HG03442 (cell line): ENCODE results near the gene SFXN4.
"Not testable (repeated sequence)": the region's sequence is repeated elsewhere in the genome, so short reads cannot be mapped to it uniquely, and the experiment has no call there.

ENCODE experiments used
- ATAC-seq: cut with Tn5 transposase; IDR thresholded peaks from one replicate; pipeline ENCODE4 v1.9.1; 2021; ENCODE audit warnings: mild to moderate bottlenecking, moderate library complexity; ENCODE audit not compliant: unreplicated experiment

Gene SFXN4

DNA sequence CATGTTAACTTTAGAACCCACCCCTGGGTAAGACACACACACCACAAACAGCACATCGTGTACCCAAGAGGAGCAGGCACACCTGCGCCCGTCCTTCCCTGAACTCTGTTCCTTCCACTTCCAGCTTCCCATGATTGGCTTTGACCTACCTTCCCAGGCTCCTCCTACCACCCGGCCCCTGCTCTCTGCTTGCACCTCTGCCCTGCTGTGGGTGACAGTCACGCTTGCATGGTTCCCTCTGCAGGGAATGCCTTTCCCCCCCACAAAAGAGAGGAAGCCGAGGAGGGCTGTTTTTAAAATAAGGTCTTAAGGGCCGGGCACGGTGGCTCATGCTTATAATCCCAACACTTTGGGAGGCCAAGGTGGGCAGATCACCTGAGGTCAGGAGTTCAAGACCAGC lies 16.4 kb downstream of the SFXN4 start:
- ATAC-seq: no peak

DNA sequence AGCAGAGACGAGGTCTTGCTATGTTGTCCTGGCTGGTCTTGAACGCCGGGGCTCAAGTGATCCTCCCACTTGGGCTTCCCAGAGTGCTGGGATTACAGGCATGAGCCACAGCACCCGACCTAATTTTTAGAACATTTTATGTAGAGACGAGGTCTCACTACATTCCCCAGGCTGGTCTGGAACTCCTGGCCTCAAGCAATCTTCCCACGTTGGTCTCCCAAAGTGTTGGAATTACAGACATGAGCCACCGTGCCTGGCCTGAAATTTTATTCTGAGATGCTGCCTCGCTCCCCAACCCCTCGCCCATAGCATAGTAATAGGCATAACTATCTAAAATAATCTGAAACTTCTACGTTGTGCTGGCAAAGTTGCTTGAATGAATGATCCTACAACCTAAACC lies 21.9 kb downstream of the SFXN4 start:
- ATAC-seq: no peak

DNA sequence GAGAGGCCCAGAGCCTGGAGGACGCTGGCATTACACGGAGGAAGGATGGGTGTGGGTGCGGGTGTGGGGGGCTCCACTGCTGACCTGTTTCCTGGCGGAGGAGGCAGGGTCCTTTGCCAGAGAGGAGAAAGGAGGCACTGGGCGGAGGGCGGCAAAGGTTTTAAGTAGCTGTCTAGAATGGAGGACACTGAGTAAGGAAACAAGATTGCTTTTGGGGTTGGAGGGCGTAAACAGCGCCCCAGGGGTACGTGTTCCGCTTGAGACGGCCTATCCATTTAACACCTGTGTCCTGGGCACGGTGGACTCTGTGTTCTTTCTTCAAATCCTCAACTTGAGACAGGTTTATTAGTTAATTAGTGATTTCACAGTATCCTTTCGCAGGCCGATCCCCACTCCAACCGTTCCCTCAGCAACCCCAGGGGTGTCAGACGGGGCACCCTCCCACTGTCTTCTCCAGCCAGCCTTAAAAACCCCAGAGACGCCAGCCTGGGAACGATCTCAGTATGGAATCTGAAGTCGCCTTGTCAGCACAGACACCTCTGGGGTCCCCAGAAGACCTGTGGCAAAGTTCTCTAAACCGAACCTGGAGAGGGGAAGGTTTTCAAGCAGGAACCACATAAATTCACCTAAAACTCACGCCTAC lies 24.8 kb downstream of the SFXN4 start:
- ATAC-seq: no peak

DNA sequence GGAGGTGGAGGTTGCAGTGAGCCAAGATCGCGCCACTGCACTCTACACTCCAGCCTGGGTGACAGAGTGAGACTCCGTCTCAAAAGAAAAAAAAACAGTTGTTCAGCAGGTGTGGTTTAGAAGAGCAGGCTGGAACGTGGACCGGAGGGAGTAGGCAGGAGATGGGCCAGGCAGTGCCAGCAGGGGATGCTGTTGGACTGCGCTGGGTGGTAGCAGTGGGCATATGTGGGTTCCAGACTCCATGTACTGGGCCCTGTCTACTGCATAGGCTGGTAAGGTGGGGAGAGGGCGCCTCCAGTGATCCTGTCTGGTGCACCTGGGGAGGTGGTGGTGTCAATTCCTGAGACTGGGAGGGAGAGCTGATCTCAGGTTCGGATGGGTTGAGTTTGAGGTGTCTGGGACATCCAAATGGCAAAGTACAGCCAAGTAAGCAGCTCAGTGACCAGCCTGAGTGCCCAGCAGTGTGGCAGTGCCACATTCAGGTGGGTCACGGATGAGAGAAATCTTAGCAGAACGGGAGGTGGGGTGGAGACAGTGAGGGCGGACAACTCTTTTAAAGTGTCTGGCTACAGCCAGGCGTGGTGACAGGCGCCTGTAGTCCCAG lies 25.9 kb downstream of the SFXN4 start:
- ATAC-seq: no peak

DNA sequence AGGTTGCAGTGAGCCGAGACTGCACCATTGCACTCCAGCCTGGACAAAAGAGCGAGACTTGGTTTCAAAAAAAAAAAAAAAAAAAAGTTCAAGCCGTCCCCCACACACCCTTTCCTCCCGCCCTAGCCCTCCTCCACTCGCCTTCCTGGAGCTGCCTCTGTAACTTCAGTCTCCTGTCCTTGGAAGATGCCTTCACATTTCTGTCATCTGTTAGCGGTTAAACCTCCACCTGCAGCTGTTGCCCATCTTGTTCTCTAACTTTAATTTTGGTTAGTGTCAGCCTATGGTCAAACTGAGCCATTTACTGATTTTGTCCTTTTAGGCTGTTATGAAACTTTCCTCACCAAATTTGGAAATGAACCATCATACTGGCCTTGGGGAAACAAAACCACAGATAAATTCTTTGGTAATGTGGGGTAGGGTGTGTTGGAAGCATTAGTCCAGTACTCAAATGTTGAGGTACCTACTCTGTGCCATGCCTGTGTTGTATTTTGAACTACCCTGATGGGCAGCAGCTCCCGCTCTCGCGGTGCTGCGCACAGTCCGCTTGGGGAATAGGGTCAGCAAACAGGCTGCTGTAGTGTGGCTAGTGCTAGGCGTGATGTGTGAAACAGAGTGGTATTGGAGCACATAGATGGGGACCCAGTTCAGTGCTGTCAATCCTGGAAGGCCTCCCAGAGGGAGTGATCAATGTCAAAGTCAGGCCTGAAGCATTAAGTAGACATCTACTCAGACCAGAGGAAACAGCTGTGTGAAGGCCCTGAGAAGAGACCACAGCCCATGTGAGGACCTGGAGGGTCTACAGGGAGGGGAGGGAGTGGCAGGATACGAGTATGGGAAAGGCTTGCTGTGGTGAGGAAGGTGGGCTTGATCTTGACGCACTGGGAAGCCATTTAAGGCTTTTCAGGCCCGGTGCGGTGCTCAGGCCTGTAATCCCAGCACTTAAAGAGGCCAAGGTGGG lies 26.9 kb downstream of the SFXN4 start:
- no peak for ATAC-seq

DNA sequence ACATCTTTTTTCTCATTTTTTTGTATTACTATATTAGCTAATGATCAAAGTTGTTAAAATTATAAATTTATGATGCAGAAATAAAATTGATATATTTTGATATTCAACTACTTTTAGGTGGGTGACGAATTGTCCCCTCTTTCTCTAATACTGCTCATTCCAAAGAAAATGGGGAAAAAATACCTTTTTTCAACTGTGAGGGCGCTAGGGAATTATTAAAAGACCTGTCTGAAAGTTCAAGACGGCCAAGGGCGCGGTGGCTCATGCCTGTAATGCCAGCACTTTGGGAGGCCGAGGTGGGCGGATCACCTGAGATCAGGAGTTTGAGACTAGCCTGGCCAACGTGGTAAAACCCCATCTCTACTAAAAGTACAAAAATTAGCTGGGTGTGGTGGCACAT lies 27.6 kb downstream of the SFXN4 start:
- not testable (repeated sequence) for ATAC-seq

DNA sequence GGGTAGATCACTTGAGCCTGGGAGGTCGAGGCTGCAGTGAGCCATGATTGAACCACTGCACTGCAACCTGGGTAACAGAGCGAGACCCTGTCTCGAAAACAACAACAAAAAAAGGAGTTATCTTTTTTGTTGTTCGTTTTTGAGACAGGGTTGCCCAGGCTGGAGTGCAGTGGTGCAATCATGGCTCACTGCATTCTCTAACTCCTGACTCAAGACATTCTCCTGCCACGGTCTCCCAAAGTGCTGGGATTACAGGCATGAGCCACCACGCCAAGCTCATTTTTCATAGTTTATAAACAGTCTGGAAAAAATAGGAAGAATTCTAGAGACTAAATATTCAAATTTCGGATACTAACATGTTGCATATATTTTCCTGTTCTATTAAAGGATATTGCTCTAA lies 29.4 kb downstream of the SFXN4 start:
- ATAC-seq: no peak

DNA sequence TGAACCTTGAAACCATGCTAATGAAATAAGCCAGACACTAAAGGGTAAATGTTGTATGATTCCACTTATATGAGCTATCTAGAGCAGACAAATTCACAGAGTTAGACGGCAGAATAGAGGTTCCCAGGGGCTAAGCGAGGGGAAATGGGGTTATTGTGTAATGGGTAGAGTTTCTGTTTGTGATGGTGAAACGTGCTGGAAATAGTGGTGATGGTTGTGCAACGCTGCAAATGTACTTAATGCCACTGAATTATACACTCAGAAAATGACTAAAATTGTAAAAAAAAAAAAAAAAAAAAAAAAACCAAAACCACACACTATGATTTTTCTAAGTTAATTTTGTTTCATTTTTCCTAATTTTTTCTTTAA lies 30.0 kb downstream of the SFXN4 start:
- no peak for ATAC-seq

DNA sequence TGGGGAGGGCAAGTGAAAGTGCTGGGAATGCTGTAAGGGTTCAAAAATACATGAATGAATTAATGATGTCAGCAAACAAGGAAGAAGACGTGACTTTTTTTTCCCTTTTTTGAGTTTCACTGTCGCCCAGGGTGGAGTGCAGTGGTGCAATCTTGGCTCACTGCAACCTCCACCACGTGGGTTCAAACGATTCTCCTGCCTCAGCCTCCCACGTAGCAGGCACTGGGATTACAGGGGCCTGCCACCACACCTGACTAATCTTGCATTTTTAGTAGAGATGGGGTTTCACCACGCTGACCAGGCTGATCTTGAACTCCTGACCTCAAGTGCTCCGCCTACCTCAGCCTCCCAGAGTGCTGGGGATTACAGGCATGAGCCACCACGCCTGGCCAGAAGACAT lies 31.6 kb downstream of the SFXN4 start:
- ATAC-seq: no peak

DNA sequence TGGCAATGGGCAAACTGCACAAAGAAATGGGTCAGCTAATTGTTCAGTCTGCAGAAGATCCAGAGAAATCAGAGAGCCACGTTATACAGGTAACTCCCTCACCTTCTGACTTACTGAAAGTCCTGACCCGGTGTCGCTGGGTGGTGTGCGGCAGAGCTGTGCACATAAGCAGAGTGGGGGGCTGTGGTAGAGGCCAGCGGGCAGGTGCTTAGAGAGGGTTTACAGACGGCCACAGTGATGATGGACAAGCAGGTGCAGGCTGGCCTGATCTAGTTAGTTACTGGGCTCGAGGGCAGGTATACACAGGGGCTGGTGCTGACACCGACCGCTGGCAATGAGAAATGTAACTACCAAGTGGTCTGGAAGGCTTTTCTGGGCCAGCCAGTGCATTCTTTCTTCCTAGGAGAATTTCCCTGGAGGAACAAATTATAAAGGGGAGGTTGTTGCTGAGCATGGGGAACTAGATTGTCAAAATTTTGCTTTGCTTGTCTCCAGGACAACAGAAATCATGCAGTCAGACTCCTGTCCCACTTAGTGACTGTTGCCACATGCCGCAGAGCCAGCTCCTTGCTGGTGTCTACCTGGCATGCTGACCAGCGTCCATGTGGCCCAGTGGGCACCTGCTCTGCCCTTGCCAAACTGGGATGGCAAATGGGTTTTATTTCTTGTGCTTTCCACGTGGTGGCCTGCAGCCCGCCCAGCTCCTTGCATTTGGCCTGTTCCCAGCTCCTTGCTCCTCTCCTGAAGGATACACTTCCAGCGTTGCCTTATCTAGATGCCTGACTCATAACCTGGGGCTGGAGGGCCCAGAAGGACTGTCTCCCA lies 32.8 kb downstream of the SFXN4 start:
- ATAC-seq: no peak

DNA sequence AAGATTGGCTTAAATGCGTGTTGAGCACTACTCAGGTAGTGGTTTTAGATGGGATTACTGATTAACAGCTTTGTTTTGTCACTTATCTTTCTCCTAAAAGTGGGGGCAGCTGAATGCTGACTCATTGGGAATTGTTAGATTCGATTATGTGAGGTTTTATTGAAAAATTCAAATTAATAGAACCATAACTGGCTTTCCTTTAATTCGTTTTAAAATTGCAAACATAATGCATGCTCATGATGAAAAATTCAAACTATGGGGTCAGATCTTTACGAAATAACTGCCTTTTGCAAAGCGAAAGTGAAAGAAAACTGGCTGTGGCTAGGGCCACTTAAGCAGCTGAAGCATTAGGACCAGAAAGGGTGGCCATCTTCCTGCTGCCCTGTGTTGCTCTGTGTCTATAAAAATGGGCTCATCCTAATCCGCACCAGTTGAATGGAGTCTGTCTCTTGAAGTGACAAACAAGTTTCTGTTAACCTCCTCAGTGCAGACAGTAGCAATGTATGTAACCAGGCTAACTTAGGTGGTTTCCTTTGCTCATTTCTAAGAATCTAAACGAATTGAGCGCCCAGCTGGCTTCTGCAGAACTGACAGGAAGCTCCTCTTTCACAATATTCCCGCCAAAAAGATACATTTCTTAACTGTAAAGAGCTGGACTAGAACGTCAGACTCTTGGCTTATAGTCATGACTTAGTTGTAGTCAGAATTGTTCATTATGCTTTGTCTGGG lies 33.8 kb downstream of the SFXN4 start:
- ATAC-seq: peak; percentile 68

DNA sequence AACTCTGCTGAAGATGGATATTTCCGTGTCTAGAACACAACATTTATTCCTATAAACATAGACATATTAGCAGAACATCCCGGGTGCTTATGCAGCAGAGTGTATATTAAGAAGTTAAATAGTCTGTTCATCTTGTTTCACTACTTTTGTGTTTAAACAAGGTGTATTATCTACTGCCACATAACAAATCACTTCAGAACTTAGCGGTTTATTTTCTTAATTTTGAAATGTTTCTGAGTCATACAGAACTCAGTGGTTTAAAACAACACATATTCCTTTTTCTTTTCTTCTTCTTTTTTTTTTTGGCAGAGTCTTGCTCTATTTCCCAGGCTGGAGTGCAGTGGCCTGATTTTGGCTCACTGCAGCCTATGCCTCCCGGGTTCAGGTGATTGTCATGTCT lies 35.8 kb downstream of the SFXN4 start:
- ATAC-seq: no peak

DNA sequence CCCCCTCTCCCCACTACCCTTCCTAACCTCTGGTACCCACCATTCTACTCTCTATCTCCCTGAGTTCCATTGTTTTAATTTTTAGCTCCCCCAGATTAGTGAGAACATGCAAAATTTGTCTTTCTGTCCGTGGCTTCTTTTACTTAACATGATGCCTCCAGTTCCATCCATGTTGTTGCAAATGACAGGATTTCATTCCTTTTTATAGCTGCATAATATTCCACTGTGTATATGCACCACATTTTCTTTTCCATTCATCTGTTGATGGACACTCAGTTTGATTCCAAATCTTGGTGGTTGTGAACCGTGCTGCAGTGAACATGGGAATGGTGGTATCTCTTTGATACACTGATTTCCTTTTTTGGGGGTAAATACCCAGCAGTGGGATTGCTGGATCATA lies 39.6 kb downstream of the SFXN4 start:
- no peak for ATAC-seq

DNA sequence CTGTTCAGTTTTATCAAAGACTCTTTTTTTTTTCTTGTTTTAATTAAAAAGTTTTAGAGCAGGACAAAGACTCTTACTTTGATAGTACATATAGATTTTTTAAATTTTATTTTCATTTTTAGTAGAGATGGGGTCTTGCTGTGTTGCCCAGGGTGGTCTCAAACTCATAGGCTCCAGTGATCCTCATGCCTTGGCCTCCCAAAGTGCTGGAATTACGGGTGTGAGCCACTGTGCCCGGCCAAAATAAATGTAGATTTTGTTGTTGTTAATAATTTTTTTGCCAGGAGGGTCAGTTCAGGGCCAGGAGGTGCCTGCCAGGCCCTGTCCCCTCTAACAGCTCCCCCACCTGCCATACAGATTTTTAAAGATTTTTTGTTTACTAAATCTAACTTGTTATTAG lies 44.6 kb downstream of the SFXN4 start:
- ATAC-seq: no peak

DNA sequence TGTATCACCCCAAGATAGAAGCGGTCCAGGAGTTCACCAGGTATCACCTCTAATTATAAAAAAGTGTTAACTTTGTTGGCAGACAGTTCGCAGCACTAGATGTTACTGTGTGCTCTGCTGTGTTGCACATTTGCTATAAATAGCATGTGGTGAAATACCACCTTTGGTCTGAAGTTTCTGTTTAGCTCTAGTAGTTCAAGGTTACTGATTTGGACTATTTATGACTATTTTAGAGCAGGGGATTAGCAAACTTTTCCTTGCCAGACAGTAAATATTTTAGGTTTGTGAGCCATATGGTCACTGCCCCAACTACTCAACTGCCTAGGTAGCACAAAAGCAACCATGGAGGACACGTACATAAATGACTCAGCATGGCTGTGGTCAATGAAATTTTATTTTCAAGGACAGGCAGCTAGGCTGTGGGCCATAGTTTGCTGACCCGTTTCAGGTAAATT lies 45.1 kb downstream of the SFXN4 start:
- ATAC-seq: peak; percentile 89

DNA sequence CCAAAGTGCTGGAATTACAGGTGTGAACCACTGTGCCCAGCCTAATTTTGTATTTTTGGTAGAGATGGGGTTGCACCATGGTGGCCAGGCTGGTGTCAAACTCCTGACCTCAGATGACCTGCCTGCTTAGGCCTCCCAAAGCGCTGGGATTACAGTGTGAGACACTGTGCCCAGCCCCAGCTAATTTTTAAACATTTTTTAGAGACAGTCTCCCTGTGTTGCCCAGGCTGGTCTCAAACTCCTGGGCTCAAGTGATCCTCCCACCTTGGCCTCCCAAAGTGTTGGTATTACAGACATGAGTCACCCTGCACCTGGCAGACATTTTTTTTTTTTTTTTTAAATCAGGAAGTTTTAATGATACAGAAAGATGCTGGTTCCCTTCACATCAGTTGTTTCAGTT lies 46.1 kb downstream of the SFXN4 start:
- no peak for ATAC-seq

DNA sequence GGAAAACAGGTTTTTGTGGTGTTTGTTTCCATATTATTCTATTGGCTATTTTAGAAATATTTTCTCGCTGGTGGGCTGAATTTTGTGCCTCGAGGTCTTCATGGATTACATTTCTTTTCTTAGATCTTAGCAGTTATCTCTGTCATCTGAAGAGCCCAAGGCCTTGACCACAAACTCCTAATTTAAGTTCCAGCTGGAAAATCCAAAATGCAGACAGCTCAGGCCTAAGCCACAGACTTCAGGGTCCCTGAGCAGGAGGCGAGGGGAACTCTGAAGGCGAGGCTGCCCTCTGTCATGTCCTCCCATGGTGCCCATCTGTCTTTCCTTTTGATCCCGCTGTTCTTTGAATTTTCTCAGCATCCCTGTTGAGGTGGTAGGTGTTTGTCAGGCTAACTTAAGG lies 47.3 kb downstream of the SFXN4 start:
- no peak for ATAC-seq

DNA sequence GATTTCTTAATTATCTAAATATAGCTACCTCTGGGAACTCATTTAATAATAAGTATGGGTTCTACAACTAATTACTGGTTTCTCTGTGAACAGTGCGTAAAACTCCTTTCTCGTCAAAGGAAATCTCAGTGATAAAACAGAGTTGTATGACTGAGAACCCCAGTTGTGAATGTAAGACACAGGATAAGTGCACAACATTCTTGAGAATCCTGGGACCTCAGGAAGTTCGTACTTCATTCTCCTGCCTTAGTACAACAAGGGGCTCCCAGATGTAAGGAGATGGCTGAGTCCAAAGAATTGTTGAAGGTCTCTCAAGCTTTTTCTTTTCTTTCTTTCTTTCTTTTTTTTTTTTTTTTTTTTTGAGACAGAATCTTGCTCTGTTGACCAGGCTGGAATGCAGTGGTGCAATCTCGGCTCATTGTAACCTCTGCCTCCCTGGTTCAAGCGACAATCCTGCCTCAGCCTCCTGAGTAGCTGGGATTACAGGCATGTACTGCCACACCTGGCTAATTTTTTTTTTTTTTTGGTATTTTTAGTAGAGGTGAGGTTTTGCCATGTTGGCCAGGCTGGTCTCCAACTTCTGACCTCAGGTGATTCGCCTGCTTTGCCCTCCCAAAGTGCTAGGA lies 49.1 kb downstream of the SFXN4 start:
- ATAC-seq: no peak

DNA sequence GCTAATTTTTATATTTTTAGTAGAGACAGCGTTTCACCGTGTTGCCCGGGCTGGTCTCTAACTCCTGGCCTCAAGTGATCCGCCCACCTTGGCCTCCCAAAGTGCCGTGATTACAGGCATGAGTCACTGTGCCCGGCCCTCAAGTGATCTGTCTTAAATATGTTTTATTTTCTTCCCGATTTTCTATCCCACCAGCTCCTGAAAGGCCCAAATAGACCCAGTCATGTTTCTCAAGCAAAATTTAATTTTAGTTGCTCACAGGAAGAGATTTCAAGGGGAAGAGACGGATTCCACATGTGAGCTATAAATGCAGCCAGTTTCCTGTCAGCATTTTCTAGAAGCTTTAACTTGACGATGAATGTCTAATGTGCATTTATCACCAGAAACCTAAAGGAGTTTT lies 49.6 kb downstream of the SFXN4 start:
- no peak for ATAC-seq
